Keratinocyte (primary cell): ENCODE data around the gene PTP4A2. TPM values are rescaled to one million over a fixed set of nuclear protein-coding genes. Genes with fewer than 3 reads are reported as not detected.

Experiments
- DNase-seq: peaks from one replicate; pipeline ENCODE4 v3.0.0-alpha.2; 2011; ENCODE audit warnings: low read depth, missing footprints, low spot score
- FAIRE-seq: peaks from 2 replicates; lab custom pipeline; 2011; peaks lifted over from hg19 to GRCh38; lab: Jason Lieb, UNC
- H2AFZ ChIP-seq: 2 replicates; pipeline ENCODE4 v1.6.0; 2012; ENCODE audit warnings: low read length, control low read depth, inconsistent platforms; ENCODE audit not compliant: control insufficient read depth
- H3K27ac ChIP-seq: 2 replicates; pipeline ENCODE4 v1.5.1; 2011; ENCODE audit warnings: low read length; ENCODE audit not compliant: control insufficient read depth, insufficient read depth
- H3K27me3 ChIP-seq: 3 replicates; pipeline ENCODE4 v1.6.0; 2011; ENCODE audit warnings: low read length; ENCODE audit not compliant: control insufficient read depth, insufficient read depth; ENCODE audit errors: extremely low read depth
- H3K36me3 ChIP-seq, 2 experiments: 2 replicates in 1 of 2; 3 replicates in 1 of 2; pipeline ENCODE4 v1.5.1; 2011; ENCODE audit warnings: low read length in 2 of 2, mild to moderate bottlenecking in 1 of 2; ENCODE audit not compliant: control insufficient read depth in 2 of 2, insufficient read depth in 2 of 2; ENCODE audit errors: extremely low read depth in 1 of 2
- H3K4me1 ChIP-seq: 3 replicates; pipeline ENCODE4 v1.5.1; 2011; ENCODE audit warnings: low read length; ENCODE audit not compliant: control insufficient read depth, insufficient read depth; ENCODE audit errors: extremely low read depth
- H3K4me2 ChIP-seq: 3 replicates; pipeline ENCODE4 v1.6.0; 2011; ENCODE audit warnings: low read depth, low read length; ENCODE audit not compliant: control insufficient read depth, insufficient read depth; ENCODE audit errors: extremely low read depth
- H3K4me3 ChIP-seq, 3 experiments: fragments of 200-600 bp in 1 of 3; sonication (generic) in 1 of 3; 2 replicates in 2 of 3; 3 replicates in 1 of 3; pipeline ENCODE4 v1.5.1; 2011 to 2016; ENCODE audit warnings: low read length in 3 of 3, mild to moderate bottlenecking in 3 of 3, control low read depth in 2 of 3, inconsistent platforms in 1 of 3, low read depth in 1 of 3, mixed read lengths in 1 of 3, mixed run types in 1 of 3, moderate library complexity in 1 of 3; ENCODE audit not compliant: control insufficient read depth in 2 of 3, insufficient read depth in 2 of 3; ENCODE audit errors: extremely low read depth in 1 of 3
- H3K79me2 ChIP-seq: 2 replicates; pipeline ENCODE4 v1.6.0; 2012; ENCODE audit warnings: low read length; ENCODE audit not compliant: control insufficient read depth, insufficient read depth
- H3K9ac ChIP-seq: 3 replicates; pipeline ENCODE4 v1.6.0; 2011; ENCODE audit warnings: low read length; ENCODE audit not compliant: control insufficient read depth, insufficient read depth; ENCODE audit errors: extremely low read depth
- H3K9me1 ChIP-seq: 3 replicates; pipeline ENCODE4 v1.6.0; 2011; ENCODE audit warnings: low read length; ENCODE audit not compliant: control insufficient read depth, insufficient read depth; ENCODE audit errors: extremely low read depth
- H3K9me3 ChIP-seq: 2 replicates; pipeline ENCODE4 v1.5.1; 2012; ENCODE audit warnings: low read depth, low read length; ENCODE audit not compliant: control insufficient read depth
- H4K20me1 ChIP-seq: 3 replicates; pipeline ENCODE4 v1.6.0; 2011; ENCODE audit warnings: low read length; ENCODE audit not compliant: control insufficient read depth, insufficient read depth; ENCODE audit errors: extremely low read depth
- CTCF ChIP-seq, 3 experiments: IDR thresholded peaks in 1 of 3; conservative IDR thresholded peaks in 1 of 3; optimal IDR thresholded peaks in 1 of 3; 2 replicates in 2 of 3; 3 replicates in 1 of 3; pipeline versions ENCODE3 to v1.5.1; 2011; ENCODE audit warnings: low read length in 3 of 3, mild to moderate bottlenecking in 3 of 3, moderate library complexity in 2 of 3, control low read depth in 1 of 3, inconsistent platforms in 1 of 3; ENCODE audit not compliant: insufficient read depth in 2 of 3; ENCODE audit errors: extremely low read depth in 1 of 3
- EZH2 ChIP-seq: IDR thresholded peaks from one replicate; pipeline ENCODE4 v1.6.1; 2012; ENCODE audit warnings: inconsistent platforms, mild to moderate bottlenecking, low read length, moderate library complexity
- dilution Hi-C: fragments of 300-500 bp; cut with MboI; formaldehyde crosslinking; loops from one replicate; pipeline ENCODE4 v1.7.0; 2020; ENCODE audit warnings: low sequenced_read_pairs; ENCODE audit not compliant: extremely low pct_ligation_motif_present
- polyA plus RNA-seq, 5 experiments: library from polyadenylated mRNA; depleted of rRNA in 3 of 5; stranded (reverse) in 3 of 5; stranded (forward) in 1 of 5; unstranded in 1 of 5; fragments of >200 nt; gene quantifications; 1 replicate in 1 of 5; 2 replicates in 3 of 5; 3 replicates in 1 of 5; pipeline versions ENCODE4 v1.2.1 to v1.2.3, GENCODE V29; 2011 to 2012; ENCODE audit warnings: missing spikeins in 2 of 5, low read depth in 1 of 5, low replicate concordance in 1 of 5

PTP4A2 gene
- polyA plus RNA-seq, 1 donor (not counting 4 experiments of a cell fraction or from before 2014, with no cell fraction given) = 368 TPM

DNA sequence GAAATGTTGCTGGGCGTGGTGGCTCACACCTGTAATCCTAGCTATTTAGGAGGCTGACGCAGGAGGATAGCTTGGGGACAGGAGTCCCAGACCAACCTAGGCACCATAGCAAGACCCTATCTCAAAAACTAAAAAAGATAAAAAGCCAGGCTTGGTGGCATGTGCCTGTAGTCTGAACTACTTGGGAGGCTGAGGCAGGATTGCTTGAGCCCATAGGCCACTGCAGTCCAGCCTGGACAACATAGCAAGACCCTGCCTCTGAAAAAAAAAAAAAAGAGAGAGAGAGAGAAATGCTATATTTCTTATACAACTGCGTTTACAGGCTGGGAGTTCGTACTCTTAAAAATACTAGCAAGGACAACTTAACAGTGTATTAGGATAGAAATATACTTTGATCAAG is 76.1 kb downstream of the PTP4A2 start:
- H2AFZ ChIP-seq = no peak overlapping the region
- no peaks in the 10 kb centered on the region for H4K20me1 ChIP-seq
- no peaks in the 10 kb centered on the region for H3K79me2 ChIP-seq
- FAIRE-seq (no peak), DNase-seq (no peak)
- no peak overlapping the region for H3K9ac ChIP-seq
- H3K9me3 ChIP-seq = no peaks in the 10 kb centered on the region
- H3K4me1 ChIP-seq = no peaks in the 10 kb centered on the region
- H3K4me3 ChIP-seq = no peak overlapping the region
- H3K27me3 ChIP-seq = no peaks in the 10 kb centered on the region
- H3K36me3 ChIP-seq = no peaks in the 10 kb centered on the region
- H3K4me2 ChIP-seq = no peak overlapping the region
- TF ChIP-seq CTCF (optimal IDR thresholded peaks at IDR 0.05 in 1 of 3, IDR thresholded peaks at IDR 0.05 in 1 of 3, conservative IDR thresholded peaks at IDR 0.05 in 1 of 3; ENCODE audit: extremely low read depth in 1 of 3, insufficient read depth in 2 of 3, low read length in 3 of 3) = no peak
- TF ChIP-seq EZH2 = no peak
- dilution Hi-C loops = no loop called here
- no peak overlapping the region for H3K27ac ChIP-seq
- no peaks in the 10 kb centered on the region for H3K9me1 ChIP-seq

DNA sequence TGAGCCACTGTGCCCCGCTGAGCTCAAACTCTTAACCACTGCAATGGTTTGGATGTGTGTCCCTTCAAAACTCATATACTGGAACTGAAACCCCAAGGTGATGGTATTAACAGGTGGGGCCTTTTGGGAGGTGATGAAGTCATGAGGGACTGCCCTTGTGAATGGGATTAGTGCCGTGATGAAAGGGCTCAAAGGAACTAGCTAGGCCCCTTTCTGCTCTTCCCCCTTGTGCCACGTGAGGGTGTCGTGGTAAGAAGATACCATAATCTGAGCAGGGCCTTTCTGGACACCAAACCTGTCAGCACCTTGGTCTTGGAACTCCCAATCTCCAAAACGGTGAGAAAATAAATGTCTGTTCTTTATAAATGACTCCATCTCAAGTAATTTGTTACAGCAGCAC is 76.8 kb downstream of the PTP4A2 start:
- Histone ChIP-seq H3K4me3 (no peak overlapping the region), H3K4me1 (no peaks in the 10 kb centered on the region), H3K9ac (no peak overlapping the region), H3K27me3 (no peaks in the 10 kb centered on the region), H3K9me1 (no peaks in the 10 kb centered on the region), H3K4me2 (no peak overlapping the region), H4K20me1 (no peaks in the 10 kb centered on the region), H3K79me2 (no peaks in the 10 kb centered on the region), H3K36me3 (no peaks in the 10 kb centered on the region), H2AFZ (no peak overlapping the region), H3K9me3 (no peaks in the 10 kb centered on the region), H3K27ac (no peak overlapping the region)
- dilution Hi-C loops = no loop called here
- DNase-seq = no peak
- TF ChIP-seq EZH2 (no peak), CTCF (optimal IDR thresholded peaks at IDR 0.05 in 1 of 3, IDR thresholded peaks at IDR 0.05 in 1 of 3, conservative IDR thresholded peaks at IDR 0.05 in 1 of 3; ENCODE audit: extremely low read depth in 1 of 3, insufficient read depth in 2 of 3, low read length in 3 of 3) (no peak)
- no peak for FAIRE-seq
